ENCODE results near the gene TMEM184A.

The TMEM184A gene

DNA sequence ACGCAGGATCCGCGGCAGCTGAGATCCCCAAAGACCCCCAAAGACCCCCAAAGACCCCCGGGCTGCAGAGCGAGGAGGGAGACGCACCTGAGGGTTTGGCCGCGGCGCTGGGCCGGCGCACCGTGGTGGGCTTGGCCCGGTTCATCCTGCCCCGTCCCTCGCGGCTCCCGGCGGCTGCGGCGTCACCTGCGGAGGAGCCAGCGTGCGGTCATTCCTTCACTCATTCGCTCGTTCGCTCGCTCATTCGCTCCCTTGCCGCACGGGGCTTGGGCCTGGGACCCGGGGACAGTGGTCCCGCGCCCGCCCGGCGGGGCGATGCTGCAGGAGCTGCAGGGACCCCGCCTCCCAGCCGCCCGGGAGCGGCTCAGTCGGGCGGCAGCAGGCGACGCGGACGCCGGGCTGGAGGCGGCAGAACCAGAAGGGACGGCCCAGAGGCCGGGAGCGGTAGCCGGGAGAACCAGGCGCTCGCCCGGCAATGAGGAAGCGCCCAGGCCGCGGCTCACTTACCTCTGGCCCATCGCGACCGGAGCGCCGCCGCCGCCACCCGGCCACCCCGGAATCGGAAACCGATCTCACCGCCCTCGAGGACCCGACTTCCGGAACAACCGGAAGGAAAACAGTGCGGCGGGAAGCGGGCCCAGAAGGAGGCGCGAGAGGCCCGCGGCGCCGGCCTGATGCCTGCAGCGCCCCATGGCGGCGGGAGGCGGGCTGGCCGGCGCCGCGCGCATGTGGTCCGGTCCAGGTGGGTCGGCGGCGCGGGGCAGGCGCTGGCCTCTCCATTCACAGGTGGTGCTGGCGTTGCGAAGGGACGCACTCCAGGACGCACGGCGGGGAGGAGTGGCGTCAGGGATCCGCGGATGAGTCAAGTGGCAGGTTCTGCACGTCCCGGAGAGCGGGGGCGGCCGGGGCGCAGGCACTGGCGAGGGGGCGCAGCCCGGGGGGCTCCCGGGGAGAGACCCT, 51.9 kb downstream of the TMEM184A start, which contains the start of gene INTS1:
INTS1 (minus strand) TSS at position 574 of the 960 bp plus-strand sequence; CDS start at position 145, 429 bp downstream.
- Histone ChIP-seq H3K27ac (peak within 1 kb of the TSS; percentile 56 to 66), H3K4me3 (peak within 1 kb of the TSS; percentile 92)
- DNase-seq (ENCODE audit: low spot score) = peak; percentile 88
- TF ChIP-seq, protein P1, sequence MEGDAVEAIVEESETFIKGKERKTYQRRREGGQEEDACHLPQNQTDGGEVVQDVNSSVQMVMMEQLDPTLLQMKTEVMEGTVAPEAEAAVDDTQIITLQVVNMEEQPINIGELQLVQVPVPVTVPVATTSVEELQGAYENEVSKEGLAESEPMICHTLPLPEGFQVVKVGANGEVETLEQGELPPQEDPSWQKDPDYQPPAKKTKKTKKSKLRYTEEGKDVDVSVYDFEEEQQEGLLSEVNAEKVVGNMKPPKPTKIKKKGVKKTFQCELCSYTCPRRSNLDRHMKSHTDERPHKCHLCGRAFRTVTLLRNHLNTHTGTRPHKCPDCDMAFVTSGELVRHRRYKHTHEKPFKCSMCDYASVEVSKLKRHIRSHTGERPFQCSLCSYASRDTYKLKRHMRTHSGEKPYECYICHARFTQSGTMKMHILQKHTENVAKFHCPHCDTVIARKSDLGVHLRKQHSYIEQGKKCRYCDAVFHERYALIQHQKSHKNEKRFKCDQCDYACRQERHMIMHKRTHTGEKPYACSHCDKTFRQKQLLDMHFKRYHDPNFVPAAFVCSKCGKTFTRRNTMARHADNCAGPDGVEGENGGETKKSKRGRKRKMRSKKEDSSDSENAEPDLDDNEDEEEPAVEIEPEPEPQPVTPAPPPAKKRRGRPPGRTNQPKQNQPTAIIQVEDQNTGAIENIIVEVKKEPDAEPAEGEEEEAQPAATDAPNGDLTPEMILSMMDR (IDR thresholded peaks at IDR 0.05) = peak; percentile 87

DNA sequence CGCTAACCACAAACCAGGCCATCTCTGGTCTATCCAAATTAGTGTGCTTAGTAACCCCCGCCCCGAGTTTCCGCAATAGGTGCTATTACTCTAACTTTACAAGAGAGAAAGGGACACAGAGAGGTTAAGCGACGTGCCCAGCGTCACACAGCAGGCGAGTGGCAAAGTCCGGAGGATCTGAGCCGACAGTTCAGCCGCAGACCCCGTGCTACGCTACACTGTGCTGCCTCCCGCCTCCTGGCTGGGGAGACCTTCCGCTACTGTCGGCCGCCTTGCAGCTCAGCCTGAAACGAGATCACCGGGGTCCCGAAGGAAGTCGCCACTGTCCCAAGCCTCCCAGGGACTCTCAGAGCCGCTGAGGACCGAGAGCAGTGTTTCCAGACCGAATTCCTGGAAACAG, 52.6 kb downstream of the TMEM184A start:
- Histone ChIP-seq H3K27ac (no peak overlapping the region), H3K4me3 (peak overlapping the region; percentile 92)
- TF ChIP-seq, protein P1 (IDR thresholded peaks at IDR 0.05) = no peak
- DNase-seq (ENCODE audit: low spot score) = no peak

DNA sequence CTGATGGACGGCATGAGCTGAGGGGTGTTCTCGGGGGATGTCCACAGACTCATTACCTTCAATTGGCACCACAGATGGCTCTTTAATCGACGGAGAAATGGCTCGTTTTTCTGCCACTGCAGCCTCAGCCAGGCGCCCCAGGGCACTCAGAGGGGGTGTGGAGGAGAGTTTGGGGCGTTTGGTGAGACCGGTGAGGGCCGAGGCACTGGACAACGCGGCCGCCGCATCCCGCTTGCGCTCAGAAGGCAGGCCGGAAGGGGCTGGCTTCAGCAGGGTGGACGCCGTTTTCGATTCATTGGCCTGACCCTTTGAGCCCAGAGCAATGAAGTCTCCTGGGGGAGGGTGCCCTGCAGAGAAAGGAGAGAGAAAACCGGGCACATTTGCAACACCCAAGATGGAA, 53.2 kb downstream of the TMEM184A start:
- H3K4me3 ChIP-seq = peak overlapping the region; percentile 92

DNA sequence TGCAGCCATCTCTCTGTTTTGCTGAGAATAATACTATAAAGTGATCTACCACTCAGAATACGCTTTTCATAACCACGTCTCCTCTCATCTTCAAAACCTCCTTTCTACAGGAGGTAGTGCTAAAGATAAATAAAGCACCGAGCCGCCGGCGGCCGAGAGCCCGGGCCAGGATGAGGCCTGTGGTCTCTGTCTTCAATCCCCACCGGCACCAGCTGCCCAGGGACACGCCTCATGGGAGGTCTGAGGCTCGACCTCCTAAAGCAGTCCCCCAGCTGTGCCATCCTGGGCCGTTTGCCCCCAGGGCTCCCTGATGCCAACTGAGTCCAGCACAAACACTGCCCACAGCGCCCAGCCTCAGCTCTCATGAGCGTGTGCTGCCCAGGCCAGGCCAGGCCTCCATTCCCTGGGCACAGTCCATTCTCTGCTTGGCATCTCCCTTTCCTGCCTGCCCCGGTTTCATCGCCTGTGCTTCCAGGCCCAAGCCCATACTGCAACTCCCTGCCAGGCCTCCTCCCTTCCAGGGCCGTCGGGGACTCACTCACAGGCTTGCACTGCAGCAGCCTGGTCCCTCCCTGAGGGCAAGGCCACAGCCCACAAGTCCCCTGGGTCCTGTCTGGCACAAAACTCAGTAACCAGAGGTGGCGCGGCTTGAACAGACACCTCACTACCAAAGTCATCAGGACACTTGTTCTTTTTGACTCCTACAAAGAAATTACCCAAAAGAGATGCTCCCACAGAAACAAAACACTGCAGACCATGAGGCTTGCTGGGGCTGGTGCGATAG, 54.3 kb downstream of the TMEM184A start:
- no peak overlapping the region for H3K4me3 ChIP-seq
- TF ChIP-seq, protein P1 (IDR thresholded peaks at IDR 0.05) = no peak
- DNase-seq (ENCODE audit: low spot score) = no peak

More for the DNA sequence above, 53.2 kb downstream of the TMEM184A start:
- no peak for DNase-seq (ENCODE audit: low spot score)
- TF ChIP-seq, protein P1 (IDR thresholded peaks at IDR 0.05) = no peak
- no peak overlapping the region for H3K27ac ChIP-seq

DNA sequence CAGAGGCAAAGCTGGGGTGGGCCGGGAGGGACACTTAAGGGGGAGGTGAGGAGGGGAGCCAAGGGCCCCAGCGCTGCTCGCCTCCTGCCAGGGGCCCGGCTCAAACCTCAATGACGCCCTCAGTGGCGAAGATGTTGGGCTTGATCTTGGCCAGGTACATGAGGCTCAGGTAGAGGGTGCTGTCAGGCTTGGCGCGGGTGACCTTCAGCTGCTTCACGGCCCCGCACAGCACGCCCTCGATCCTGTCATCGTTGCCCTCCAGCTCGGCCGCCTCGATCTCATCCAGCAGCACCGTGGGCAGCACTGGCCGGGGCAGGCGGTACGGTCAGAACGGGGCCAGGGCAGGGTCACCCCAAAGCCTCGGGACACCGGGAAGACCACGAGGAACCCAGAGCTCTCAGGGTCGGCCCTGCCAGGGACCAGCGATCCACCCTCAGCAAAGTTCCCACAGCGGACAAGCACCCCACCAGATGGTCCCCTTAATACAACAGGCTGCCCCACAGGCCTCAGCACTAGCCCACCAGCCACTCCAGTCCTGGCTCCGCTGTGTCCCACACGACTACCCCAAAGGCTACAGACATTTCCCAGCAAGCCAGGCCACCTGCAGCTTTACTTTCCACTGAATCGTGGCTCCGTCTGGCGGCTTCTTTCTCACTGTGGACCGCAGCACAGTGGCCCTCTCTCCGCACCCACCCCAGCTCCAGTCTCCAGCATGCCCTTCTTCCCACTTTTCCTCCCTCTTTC, 55.8 kb downstream of the TMEM184A start:
- TF ChIP-seq, protein P1 (IDR thresholded peaks at IDR 0.05) = no peak
- H3K27ac ChIP-seq = no peak overlapping the region
- DNase-seq (ENCODE audit: low spot score) = no peak
- H3K4me3 ChIP-seq = no peak overlapping the region

More for the DNA sequence above, 54.3 kb downstream of the TMEM184A start:
- H3K27ac ChIP-seq = no peak overlapping the region

DNA sequence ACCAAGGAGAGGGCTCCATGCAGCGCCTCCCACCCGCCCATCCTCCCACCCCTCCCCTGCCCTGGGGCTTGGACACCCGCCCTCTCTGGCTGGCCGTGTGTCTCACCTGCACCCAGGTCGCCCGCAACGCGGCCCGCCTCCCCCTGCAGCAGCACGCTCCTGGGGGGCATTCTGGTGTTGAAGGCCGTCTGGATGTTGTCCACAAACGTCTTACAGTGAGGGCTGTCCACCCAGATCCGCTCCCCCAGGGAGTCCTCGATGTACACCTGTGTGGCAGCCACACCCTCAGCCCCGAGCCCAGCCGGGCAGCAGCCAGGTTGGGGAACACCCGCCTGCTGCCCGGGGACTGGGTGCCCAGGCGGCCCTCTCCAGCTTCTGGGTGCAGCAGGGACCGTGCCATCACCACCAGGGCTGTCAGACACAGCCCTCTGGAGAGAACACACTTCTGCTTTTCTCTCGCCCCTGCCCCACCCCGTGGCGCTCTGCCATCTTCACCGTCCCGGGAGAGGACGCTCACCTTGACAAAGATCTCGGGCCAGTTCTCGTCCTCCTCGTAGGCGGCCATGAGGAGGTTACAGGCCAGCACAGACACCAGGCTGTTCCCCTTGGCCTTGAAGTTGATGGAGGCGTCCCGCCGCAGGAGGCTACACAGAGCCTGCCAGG, 56.5 kb downstream of the TMEM184A start:
- H3K27ac ChIP-seq = no peak overlapping the region
- TF ChIP-seq, protein P1 (IDR thresholded peaks at IDR 0.05) = no peak

More for the DNA sequence above, 56.5 kb downstream of the TMEM184A start:
- no peak for DNase-seq (ENCODE audit: low spot score)
- no peak overlapping the region for H3K4me3 ChIP-seq
